GM10266 (cell line): ENCODE data around the gene RNASE4.
"Not testable (repeated sequence)": the region's sequence is repeated elsewhere in the genome, so short reads cannot be mapped to it uniquely, and the experiment has no call there.

Experiments
- DNase-seq: peaks from one replicate; pipeline ENCODE4 v3.0.0; 2012; ENCODE audit errors: extremely low spot score
- CTCF ChIP-seq: IDR thresholded peaks from 2 replicates; pipeline ENCODE4 v1.5.1; 2012; ENCODE audit warnings: mild to moderate bottlenecking, low read depth; ENCODE audit not compliant: control insufficient read depth, insufficient read depth; ENCODE audit errors: missing control alignments

The RNASE4 gene

GRCh38 chr14:20722016-20722415 lies 37.7 kb downstream of the RNASE4 start:
- TF ChIP-seq CTCF, result no peak
- DNase-seq, result no peak

- no peak for DNase-seq
- no peak for TF ChIP-seq CTCF
Measured at GRCh38 chr14:20723488-20723887, 39.1 kb downstream of the RNASE4 start.

GRCh38 chr14:20726121-20726520 lies 41.8 kb downstream of the RNASE4 start:
- not testable (repeated sequence) for DNase-seq

- DNase-seq, result no peak
- TF ChIP-seq CTCF, result no peak
Measured at GRCh38 chr14:20726531-20726930, 42.2 kb downstream of the RNASE4 start.

GRCh38 chr14:20730891-20731290 lies 46.5 kb downstream of the RNASE4 start:
- DNase-seq, result no peak
- no peak for TF ChIP-seq CTCF

- no peak for DNase-seq
- TF ChIP-seq CTCF, result no peak
Measured at GRCh38 chr14:20732477-20732876, 48.1 kb downstream of the RNASE4 start.

- no peak for DNase-seq
- no peak for TF ChIP-seq CTCF
Measured at GRCh38 chr14:20732979-20733635, 48.7 kb downstream of the RNASE4 start.

- TF ChIP-seq CTCF, result no peak
- no peak for DNase-seq
Measured at GRCh38 chr14:20733684-20734429, 49.5 kb downstream of the RNASE4 start.
